HG02973 (cell line): ENCODE data around the gene NKAIN2.

ENCODE experiments used
- ATAC-seq: cut with Tn5 transposase; IDR thresholded peaks from one replicate; pipeline ENCODE4 v1.9.1; 2021; ENCODE audit warnings: moderate library complexity; ENCODE audit not compliant: unreplicated experiment

NKAIN2 gene

GRCh38 chr6:124479991-124480430, 676.3 kb downstream of the NKAIN2 start:
- no peak for ATAC-seq

GRCh38 chr6:124482071-124482491, 678.4 kb downstream of the NKAIN2 start:
- no peak for ATAC-seq

GRCh38 chr6:124487623-124488431, 684.2 kb downstream of the NKAIN2 start:
- no peak for ATAC-seq

GRCh38 chr6:124490122-124490521, 686.5 kb downstream of the NKAIN2 start:
- ATAC-seq, result no peak

GRCh38 chr6:124493259-124493658, 689.6 kb downstream of the NKAIN2 start:
- no peak for ATAC-seq

GRCh38 chr6:124494956-124495664, 691.4 kb downstream of the NKAIN2 start:
- ATAC-seq, result no peak

GRCh38 chr6:124495665-124496190, 692.1 kb downstream of the NKAIN2 start:
- ATAC-seq, result no peak

- no peak for ATAC-seq
Observed at GRCh38 chr6:124496334-124496733, 692.7 kb downstream of the NKAIN2 start.

GRCh38 chr6:124512431-124512830, 708.8 kb downstream of the NKAIN2 start:
- no peak for ATAC-seq

- no peak for ATAC-seq
Observed at GRCh38 chr6:124517339-124517738, 713.7 kb downstream of the NKAIN2 start.

- ATAC-seq, result no peak
Observed at GRCh38 chr6:124520514-124520913, 716.8 kb downstream of the NKAIN2 start.

- ATAC-seq, result no peak
Observed at GRCh38 chr6:124522335-124522734, 718.7 kb downstream of the NKAIN2 start.

GRCh38 chr6:124524491-124525200, 721.0 kb downstream of the NKAIN2 start:
- no peak for ATAC-seq

- ATAC-seq, result no peak
Observed at GRCh38 chr6:124530926-124531325, 727.3 kb downstream of the NKAIN2 start.

- no peak for ATAC-seq
Observed at GRCh38 chr6:124535299-124535698, 731.6 kb downstream of the NKAIN2 start.

GRCh38 chr6:124535746-124536145, 732.1 kb downstream of the NKAIN2 start:
- ATAC-seq, result no peak

- no peak for ATAC-seq
Observed at GRCh38 chr6:124536157-124536841, 732.6 kb downstream of the NKAIN2 start.

GRCh38 chr6:124536842-124537191, 733.2 kb downstream of the NKAIN2 start:
- no peak for ATAC-seq

GRCh38 chr6:124539096-124539495, 735.4 kb downstream of the NKAIN2 start:
- no peak for ATAC-seq

GRCh38 chr6:124541573-124541972, 737.9 kb downstream of the NKAIN2 start:
- no peak for ATAC-seq

- no peak for ATAC-seq
Observed at GRCh38 chr6:124546601-124547000, 742.9 kb downstream of the NKAIN2 start.
